ENCODE data around the gene AADACL2.

DNA sequence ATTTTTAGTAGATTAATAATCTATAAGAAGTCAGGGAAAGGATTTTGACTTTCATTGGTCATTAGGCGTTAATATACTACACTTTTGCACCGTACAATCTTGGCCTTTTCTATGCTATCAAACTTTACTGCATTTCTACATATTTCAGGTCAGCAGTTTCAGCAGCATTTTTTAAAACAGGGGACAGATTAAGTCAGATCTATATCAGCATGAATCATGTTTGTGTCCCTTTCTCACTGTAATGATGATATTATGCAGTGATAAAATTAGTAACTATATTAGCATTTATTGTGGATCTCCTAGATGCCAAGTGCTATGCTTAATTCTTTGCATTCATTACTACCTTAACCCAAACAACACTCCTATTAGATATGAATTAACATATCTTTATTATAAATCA is 59.9 kb downstream of the AADACL2 start:
- TF ChIP-seq, protein P1, sequence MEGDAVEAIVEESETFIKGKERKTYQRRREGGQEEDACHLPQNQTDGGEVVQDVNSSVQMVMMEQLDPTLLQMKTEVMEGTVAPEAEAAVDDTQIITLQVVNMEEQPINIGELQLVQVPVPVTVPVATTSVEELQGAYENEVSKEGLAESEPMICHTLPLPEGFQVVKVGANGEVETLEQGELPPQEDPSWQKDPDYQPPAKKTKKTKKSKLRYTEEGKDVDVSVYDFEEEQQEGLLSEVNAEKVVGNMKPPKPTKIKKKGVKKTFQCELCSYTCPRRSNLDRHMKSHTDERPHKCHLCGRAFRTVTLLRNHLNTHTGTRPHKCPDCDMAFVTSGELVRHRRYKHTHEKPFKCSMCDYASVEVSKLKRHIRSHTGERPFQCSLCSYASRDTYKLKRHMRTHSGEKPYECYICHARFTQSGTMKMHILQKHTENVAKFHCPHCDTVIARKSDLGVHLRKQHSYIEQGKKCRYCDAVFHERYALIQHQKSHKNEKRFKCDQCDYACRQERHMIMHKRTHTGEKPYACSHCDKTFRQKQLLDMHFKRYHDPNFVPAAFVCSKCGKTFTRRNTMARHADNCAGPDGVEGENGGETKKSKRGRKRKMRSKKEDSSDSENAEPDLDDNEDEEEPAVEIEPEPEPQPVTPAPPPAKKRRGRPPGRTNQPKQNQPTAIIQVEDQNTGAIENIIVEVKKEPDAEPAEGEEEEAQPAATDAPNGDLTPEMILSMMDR (conservative IDR thresholded peaks at IDR 0.05), result no peak
- no peak for TF ChIP-seq ZFX (IDR thresholded peaks at IDR 0.05)

Data from C4-2B (cell line).